ENCODE data around the gene PI4KB.

PI4KB gene

DNA sequence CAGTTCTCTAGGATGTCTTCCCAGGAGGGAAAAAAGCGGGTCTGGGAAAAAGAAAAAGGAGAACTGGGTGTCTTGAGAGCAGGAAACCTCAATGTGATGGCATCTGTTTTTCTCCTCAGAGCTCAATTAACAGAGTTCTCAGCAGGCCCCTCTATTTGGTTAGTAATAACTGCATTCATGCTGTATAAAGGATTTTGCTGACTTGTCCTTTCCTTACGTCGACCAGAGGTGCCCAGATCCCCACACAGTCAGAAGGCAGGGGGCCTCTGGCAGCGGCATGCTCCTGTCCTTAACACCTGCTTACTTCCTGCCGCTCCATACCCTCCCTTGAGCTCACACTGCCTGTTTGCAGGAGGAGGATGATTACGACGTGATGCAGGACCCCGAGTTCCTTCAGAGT, 60.4 kb downstream of the PI4KB start:
- no peak for ATAC-seq
- no peak for TF ChIP-seq OSR1 (CRISPR knock-in tag; IDR thresholded peaks at IDR 0.05)
- no peak for TF ChIP-seq ZNF565 (CRISPR knock-in tag; conservative IDR thresholded peaks at IDR 0.05; ENCODE audit: low read depth)
- no peak for TF ChIP-seq GLIS3 (CRISPR knock-in tag; IDR thresholded peaks at IDR 0.05)
- no peak for TF ChIP-seq ZC3H10 (CRISPR knock-in tag; IDR thresholded peaks at IDR 0.05)
- TF ChIP-seq SNAI2 (CRISPR knock-in tag; IDR thresholded peaks at IDR 0.05) = no peak
- TF ChIP-seq, protein P1, sequence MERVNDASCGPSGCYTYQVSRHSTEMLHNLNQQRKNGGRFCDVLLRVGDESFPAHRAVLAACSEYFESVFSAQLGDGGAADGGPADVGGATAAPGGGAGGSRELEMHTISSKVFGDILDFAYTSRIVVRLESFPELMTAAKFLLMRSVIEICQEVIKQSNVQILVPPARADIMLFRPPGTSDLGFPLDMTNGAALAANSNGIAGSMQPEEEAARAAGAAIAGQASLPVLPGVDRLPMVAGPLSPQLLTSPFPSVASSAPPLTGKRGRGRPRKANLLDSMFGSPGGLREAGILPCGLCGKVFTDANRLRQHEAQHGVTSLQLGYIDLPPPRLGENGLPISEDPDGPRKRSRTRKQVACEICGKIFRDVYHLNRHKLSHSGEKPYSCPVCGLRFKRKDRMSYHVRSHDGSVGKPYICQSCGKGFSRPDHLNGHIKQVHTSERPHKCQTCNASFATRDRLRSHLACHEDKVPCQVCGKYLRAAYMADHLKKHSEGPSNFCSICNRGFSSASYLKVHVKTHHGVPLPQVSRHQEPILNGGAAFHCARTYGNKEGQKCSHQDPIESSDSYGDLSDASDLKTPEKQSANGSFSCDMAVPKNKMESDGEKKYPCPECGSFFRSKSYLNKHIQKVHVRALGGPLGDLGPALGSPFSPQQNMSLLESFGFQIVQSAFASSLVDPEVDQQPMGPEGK (CRISPR knock-in tag; IDR thresholded peaks at IDR 0.05; ENCODE audit: borderline replicate concordance) = no peak
- TF ChIP-seq, protein P2, sequence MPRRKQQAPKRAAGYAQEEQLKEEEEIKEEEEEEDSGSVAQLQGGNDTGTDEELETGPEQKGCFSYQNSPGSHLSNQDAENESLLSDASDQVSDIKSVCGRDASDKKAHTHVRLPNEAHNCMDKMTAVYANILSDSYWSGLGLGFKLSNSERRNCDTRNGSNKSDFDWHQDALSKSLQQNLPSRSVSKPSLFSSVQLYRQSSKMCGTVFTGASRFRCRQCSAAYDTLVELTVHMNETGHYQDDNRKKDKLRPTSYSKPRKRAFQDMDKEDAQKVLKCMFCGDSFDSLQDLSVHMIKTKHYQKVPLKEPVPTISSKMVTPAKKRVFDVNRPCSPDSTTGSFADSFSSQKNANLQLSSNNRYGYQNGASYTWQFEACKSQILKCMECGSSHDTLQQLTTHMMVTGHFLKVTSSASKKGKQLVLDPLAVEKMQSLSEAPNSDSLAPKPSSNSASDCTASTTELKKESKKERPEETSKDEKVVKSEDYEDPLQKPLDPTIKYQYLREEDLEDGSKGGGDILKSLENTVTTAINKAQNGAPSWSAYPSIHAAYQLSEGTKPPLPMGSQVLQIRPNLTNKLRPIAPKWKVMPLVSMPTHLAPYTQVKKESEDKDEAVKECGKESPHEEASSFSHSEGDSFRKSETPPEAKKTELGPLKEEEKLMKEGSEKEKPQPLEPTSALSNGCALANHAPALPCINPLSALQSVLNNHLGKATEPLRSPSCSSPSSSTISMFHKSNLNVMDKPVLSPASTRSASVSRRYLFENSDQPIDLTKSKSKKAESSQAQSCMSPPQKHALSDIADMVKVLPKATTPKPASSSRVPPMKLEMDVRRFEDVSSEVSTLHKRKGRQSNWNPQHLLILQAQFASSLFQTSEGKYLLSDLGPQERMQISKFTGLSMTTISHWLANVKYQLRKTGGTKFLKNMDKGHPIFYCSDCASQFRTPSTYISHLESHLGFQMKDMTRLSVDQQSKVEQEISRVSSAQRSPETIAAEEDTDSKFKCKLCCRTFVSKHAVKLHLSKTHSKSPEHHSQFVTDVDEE (CRISPR knock-in tag; IDR thresholded peaks at IDR 0.05) = no peak
- TF ChIP-seq PPARA (CRISPR knock-in tag; IDR thresholded peaks at IDR 0.05; ENCODE audit: borderline replicate concordance) = no peak
- TF ChIP-seq ZNF70 (CRISPR knock-in tag; IDR thresholded peaks at IDR 0.05) = no peak
- no peak for TF ChIP-seq ZFP30 (CRISPR knock-in tag; IDR thresholded peaks at IDR 0.05)
- no peak for TF ChIP-seq RARB (CRISPR knock-in tag; IDR thresholded peaks at IDR 0.05)
- no peak for TF ChIP-seq ARNTL (CRISPR knock-in tag; IDR thresholded peaks at IDR 0.05; ENCODE audit: borderline replicate concordance, low read depth)

DNA sequence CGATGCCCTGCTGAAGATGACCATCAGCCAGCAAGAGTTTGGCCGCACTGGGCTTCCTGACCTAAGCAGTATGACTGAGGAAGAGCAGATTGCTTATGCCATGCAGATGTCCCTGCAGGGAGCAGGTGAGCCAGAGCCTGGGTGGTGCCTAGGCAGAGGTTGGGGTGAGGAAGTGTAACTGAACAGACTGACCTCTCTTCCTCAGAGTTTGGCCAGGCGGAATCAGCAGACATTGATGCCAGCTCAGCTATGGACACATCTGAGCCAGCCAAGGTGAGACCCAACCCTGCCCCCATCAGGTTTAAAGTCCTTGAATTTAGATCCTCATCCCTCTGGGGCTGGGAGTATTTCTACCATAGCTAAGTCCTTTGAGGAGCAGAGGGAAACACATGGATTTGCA, 60.9 kb downstream of the PI4KB start:
- no peak for ATAC-seq
- TF ChIP-seq BACH2 (CRISPR knock-in tag; IDR thresholded peaks at IDR 0.05; ENCODE audit: borderline replicate concordance) (no peak), ZNF70 (CRISPR knock-in tag; IDR thresholded peaks at IDR 0.05) (no peak), CSDC2 (CRISPR knock-in tag; IDR thresholded peaks at IDR 0.05) (no peak), TOX (CRISPR knock-in tag; IDR thresholded peaks at IDR 0.05; ENCODE audit: borderline replicate concordance) (no peak), ZC3H10 (CRISPR knock-in tag; IDR thresholded peaks at IDR 0.05) (no peak), ZFP3 (CRISPR knock-in tag; IDR thresholded peaks at IDR 0.05) (no peak), GLIS3 (CRISPR knock-in tag; IDR thresholded peaks at IDR 0.05) (no peak), ZNF8 (CRISPR knock-in tag; IDR thresholded peaks at IDR 0.05) (no peak), SNAI2 (CRISPR knock-in tag; IDR thresholded peaks at IDR 0.05) (no peak), CSRNP3 (CRISPR knock-in tag; IDR thresholded peaks at IDR 0.05) (no peak), ARNTL (CRISPR knock-in tag; IDR thresholded peaks at IDR 0.05; ENCODE audit: borderline replicate concordance, low read depth) (no peak), ZNF565 (CRISPR knock-in tag; conservative IDR thresholded peaks at IDR 0.05; ENCODE audit: low read depth) (no peak), ISL1 (CRISPR knock-in tag; IDR thresholded peaks at IDR 0.05) (no peak), TCF4 (CRISPR knock-in tag; IDR thresholded peaks at IDR 0.05; ENCODE audit: borderline replicate concordance) (no peak)
- TF ChIP-seq, protein P3, sequence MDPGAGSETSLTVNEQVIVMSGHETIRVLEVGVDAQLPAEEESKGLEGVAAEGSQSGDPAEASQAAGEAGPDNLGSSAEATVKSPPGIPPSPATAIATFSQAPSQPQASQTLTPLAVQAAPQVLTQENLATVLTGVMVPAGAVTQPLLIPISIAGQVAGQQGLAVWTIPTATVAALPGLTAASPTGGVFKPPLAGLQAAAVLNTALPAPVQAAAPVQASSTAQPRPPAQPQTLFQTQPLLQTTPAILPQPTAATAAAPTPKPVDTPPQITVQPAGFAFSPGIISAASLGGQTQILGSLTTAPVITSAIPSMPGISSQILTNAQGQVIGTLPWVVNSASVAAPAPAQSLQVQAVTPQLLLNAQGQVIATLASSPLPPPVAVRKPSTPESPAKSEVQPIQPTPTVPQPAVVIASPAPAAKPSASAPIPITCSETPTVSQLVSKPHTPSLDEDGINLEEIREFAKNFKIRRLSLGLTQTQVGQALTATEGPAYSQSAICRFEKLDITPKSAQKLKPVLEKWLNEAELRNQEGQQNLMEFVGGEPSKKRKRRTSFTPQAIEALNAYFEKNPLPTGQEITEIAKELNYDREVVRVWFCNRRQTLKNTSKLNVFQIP (CRISPR knock-in tag; IDR thresholded peaks at IDR 0.05; ENCODE audit: borderline replicate concordance, low read depth) = no peak
- TF ChIP-seq, protein P2 (CRISPR knock-in tag; IDR thresholded peaks at IDR 0.05) = no peak
